K562 (cell line): Measurements from ENCODE around the gene EFNA5.

Experiments
- CTCF ChIP-seq, 3 experiments: IDR thresholded peaks in 2 of 3; conservative IDR thresholded peaks in 1 of 3; 2 replicates each; pipeline ENCODE4 v1.5.1; 2011 to 2012; ENCODE audit warnings: low read length in 3 of 3, mild to moderate bottlenecking in 3 of 3, control low read depth in 2 of 3, improper control_type of control experiment in 1 of 3, inconsistent platforms in 1 of 3, low read depth in 1 of 3, mixed read lengths in 1 of 3, moderate library complexity in 1 of 3; ENCODE audit not compliant: insufficient read depth in 2 of 3
- FOXM1 ChIP-seq, 2 experiments: fragments of 450-650 bp in 1 of 2; sonication (generic) in 1 of 2; formaldehyde crosslinking in 1 of 2; IDR thresholded peaks; 2 replicates each; pipeline versions ENCODE4 v1.6.1 to v1.9.0; 2017 to 2022; ENCODE audit warnings: low read depth in 2 of 2, mild to moderate bottlenecking in 2 of 2, missing genetic modification reagents in 1 of 2, moderate library complexity in 1 of 2
- HNRNPLL ChIP-seq: fragments of 200-400 bp; formaldehyde crosslinking; IDR thresholded peaks from 2 replicates; pipeline ENCODE4 v1.6.1; 2017; ENCODE audit warnings: low read length, low read depth, mild to moderate bottlenecking; ENCODE audit not compliant: poor library complexity, severe bottlenecking
- SMAD3 ChIP-seq: fragments of 450-650 bp; formaldehyde crosslinking; conservative IDR thresholded peaks from 2 replicates; pipeline ENCODE4 v1.4.0; 2020; ENCODE audit warnings: mild to moderate bottlenecking
- SOX6 ChIP-seq: fragments of 450-650 bp; IDR thresholded peaks from 2 replicates; pipeline ENCODE4 v1.6.1; 2014; ENCODE audit warnings: mild to moderate bottlenecking
- USF2 ChIP-seq: sonication (generic); formaldehyde crosslinking; IDR thresholded peaks from 2 replicates; pipeline ENCODE4 v1.5.0; 2020; ENCODE audit warnings: missing genetic modification reagents
- TF ChIP-seq, protein P1 (sequence below), 2 experiments: fragments of 450-650 bp in 1 of 2; sonication (generic) in 1 of 2; formaldehyde crosslinking in 1 of 2; IDR thresholded peaks in 1 of 2; conservative IDR thresholded peaks in 1 of 2; 2 replicates each; pipeline versions ENCODE4 v1.6.1 to v1.8.1; 2016 to 2023; ENCODE audit warnings: mild to moderate bottlenecking in 2 of 2, moderate library complexity in 2 of 2, inconsistent platforms in 1 of 2, missing genetic modification reagents in 1 of 2

DNA sequence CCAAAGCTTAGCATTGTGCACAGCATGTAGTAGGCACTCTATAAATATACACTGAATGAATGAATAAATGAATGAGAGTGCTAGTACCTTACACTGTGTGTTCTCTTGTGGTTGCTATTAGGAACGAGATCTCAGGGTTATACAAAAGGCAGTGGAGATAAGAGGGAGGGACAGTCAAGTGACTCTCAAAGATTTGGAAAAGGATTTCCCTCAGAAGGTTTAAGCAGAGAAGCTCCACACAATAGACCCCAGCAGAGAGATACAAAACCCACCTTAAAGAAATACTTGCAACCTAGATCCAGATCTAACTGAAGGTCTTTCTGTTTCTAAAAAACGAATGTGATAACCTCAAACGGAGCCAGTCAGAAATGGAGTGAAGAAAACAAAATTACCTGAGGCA lies 11.8 kb upstream of the EFNA5 start:
- TF ChIP-seq SMAD3 (no peak), USF2 (CRISPR knock-in tag) (no peak), FOXM1 (IDR thresholded peaks at IDR 0.05; ENCODE audit: low read depth) (no peak), FOXM1 (CRISPR knock-in tag; IDR thresholded peaks at IDR 0.05; ENCODE audit: low read depth) (no peak), HNRNPLL (no peak), SOX6 (no peak), CTCF (IDR thresholded peaks at IDR 0.05 in 2 of 3, conservative IDR thresholded peaks at IDR 0.05 in 1 of 3; ENCODE audit: insufficient read depth in 2 of 3, low read depth in 1 of 3, low read length in 3 of 3) (no peak)
- TF ChIP-seq, protein P1, sequence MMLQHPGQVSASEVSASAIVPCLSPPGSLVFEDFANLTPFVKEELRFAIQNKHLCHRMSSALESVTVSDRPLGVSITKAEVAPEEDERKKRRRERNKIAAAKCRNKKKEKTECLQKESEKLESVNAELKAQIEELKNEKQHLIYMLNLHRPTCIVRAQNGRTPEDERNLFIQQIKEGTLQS (IDR thresholded peaks at IDR 0.05), result no peak
- TF ChIP-seq, protein P1 (CRISPR knock-in tag; conservative IDR thresholded peaks at IDR 0.05), result no peak
